ENCODE measurements around the gene POLD3.

The POLD3 gene, protein sequence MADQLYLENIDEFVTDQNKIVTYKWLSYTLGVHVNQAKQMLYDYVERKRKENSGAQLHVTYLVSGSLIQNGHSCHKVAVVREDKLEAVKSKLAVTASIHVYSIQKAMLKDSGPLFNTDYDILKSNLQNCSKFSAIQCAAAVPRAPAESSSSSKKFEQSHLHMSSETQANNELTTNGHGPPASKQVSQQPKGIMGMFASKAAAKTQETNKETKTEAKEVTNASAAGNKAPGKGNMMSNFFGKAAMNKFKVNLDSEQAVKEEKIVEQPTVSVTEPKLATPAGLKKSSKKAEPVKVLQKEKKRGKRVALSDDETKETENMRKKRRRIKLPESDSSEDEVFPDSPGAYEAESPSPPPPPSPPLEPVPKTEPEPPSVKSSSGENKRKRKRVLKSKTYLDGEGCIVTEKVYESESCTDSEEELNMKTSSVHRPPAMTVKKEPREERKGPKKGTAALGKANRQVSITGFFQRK

GRCh38 chr11:74592441-74593362, at the start of gene POLD3:
TSS of gene POLD3 (plus strand) at chr11:74592582. CDS start at chr11:74592659, 77 bp downstream.
- DNase-seq = peak; percentile 72

GRCh38 chr11:74543991-74544390, 48.4 kb upstream of the POLD3 start:
- no peak for DNase-seq

DNA sequence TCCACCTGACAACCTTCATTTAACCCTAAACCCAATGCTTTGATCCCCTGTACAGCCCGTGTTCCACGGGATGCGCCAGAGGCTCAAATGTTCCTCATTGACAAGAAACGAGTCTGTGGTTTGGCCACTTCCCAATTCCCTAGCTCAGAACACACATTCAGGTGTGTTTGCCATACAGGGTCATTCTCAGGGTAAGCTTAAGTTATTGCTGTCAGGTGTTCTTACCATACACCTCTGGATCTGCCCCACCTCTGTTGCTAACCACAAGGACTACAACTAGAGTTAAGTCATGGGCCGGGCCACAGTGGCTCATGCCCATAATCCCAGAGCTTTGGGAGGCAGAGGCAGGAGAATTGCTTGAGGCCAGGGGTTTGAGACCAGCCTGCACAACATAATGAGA, 45.6 kb upstream of the POLD3 start:
- DNase-seq = no peak

GRCh38 chr11:74550991-74551753, 41.2 kb upstream of the POLD3 start:
- DNase-seq = no peak

DNA sequence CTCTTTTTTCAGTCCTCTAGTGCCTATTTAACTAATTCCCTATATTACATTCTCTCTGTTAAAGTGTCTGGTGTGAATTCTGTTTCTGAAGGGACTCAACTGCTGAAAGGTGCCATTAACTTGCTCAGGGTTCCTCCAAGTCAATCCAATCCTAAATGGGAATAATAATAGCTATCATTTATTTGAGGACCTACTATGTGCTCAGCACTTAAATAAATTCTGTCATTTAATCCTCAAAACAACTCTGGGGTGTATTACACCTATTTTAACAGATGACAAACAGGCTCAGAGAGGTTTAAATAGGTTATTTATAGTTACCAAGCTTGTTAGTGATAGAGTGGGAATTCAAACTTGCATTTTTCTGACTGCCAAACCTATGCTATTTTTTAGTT, 40.6 kb upstream of the POLD3 start:
- no peak for DNase-seq

DNA sequence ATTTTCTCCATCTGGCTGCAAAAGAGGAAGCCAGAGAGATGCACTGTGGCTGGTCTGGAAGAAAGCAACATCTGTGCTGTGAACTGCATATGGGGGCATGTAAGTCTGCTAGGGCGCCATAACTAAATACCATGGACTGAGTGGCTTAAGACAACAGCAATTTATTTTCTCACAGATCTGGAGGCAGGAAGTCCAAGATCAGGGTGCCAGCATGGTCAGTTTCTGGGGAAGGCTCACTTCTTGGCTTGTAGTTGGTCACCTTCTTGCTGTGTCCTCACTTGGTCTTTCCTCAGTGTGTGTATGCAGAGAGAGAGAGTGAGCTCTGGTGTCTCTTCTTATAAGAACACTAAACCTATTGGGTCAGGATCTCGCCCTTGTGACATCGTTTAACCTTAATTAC, 34.9 kb upstream of the POLD3 start:
- DNase-seq = no peak

GRCh38 chr11:74559110-74559933, 33.1 kb upstream of the POLD3 start:
- DNase-seq = no peak

GRCh38 chr11:74559934-74560309, 32.5 kb upstream of the POLD3 start:
- no peak for DNase-seq

- DNase-seq = no peak
These were observed 26.0 kb upstream of the POLD3 start for GRCh38 chr11:74566146-74566960.

GRCh38 chr11:74568028-74568427, 24.4 kb upstream of the POLD3 start:
- DNase-seq = no peak

DNA sequence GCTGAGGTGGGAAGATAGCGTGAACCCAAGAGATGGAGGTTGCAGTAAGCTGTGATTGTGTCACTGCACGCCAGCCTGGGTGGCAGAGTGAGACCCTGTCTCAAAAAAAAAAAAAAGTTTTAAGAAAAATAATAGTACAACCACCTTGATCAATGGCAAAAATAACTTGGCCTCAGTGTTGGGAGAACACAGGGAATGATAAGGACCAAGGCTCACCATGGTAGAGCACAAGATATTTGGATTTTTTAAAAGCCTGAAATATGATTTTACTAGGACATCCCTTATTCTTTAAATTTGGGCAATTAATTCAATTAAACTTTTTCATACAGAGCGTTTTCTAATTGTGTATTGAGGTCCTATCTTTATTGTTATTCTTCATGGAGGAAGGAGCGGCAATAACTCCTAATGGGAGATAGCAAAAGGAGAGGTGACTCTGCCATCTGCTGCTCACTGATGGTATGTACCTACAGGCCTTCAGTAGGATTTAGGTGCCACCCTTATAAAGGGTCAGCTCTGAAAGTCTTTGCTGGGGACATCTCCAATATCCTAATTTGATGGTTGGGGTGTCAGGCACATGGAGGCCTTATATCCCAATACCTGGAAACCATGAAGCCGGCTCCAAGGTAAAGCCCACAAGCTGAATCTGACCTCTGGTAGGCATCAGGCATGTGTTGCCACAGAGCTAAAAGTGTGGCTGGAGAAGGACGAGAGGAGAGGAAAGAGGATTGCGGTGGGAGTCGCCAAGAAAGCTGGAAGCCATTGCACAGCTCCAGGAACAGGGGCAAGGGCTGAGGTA, 21.9 kb upstream of the POLD3 start:
- DNase-seq = no peak

DNA sequence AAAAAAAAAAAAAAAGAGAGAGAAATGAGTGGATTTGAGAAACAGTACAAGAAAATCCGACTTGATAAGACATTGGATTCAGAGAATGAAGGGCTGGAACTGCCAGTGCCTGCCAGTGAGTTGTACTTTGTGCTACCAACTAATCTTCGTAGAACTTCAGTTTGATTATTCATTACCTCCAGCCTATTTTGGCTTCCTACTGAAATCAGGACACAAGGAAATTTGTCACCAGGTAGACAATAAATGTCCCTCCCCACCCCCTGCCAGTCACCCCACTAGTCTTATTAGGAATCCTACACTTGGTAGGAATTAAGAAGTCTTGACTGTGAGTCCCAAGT, 21.4 kb upstream of the POLD3 start:
- DNase-seq = no peak

GRCh38 chr11:74572349-74572748, 20.0 kb upstream of the POLD3 start:
- DNase-seq = no peak

DNA sequence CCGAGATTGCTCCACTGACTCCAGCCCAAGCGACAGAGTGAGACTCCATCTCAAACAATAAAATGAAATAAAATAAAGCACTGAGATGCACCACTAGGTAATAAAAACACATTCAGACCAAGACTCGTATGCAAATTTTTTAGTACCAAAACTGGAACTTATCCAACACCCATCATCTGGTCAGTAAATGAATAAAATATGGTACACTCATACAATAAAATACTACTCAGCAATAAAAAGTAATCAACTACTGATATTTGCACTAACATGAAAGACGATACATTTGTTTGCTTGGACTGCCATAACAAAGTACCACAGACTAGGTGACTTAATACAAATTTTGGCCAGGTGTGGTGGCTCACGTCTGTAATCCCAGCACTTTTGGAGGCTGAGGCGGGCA, 17.8 kb upstream of the POLD3 start:
- DNase-seq = no peak

DNA sequence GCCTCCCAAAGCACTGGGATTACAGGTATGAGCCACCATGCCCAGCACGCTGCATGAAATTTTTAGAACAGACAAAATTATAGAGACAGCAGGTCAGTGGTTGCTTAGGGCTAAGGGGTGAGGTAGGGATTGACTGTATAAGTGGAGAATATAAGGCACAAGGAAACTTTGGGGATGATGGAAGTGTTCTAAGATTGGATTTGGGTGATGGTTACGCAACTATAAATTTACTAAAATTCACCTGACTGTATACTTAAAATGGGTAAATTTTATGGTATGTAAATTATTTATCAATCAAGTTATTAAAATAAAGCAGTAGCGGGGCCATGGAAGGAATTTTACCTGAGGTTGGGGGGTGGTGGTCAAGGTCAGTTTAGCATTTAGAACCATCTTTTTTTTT, 16.4 kb upstream of the POLD3 start:
- DNase-seq = no peak

DNA sequence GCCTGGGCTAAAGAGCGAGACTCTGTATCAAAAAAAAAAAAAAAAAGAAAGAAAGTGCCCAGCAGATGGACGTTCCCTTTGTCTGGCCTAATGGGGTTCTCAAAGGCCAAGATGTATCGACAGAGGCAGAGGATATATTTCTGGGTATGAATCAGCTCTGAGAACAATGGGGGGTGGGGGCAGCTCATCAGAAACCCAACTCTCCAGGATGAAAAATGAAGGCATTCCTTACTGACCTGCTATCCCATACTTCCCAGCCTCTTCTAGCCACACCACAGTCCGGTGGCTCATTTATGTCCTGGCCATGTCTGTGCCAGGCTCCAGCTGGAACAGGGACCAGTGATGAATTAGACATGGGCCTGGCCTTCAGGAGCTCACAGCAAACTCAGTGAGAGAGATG, 15.2 kb upstream of the POLD3 start:
- no peak for DNase-seq

DNA sequence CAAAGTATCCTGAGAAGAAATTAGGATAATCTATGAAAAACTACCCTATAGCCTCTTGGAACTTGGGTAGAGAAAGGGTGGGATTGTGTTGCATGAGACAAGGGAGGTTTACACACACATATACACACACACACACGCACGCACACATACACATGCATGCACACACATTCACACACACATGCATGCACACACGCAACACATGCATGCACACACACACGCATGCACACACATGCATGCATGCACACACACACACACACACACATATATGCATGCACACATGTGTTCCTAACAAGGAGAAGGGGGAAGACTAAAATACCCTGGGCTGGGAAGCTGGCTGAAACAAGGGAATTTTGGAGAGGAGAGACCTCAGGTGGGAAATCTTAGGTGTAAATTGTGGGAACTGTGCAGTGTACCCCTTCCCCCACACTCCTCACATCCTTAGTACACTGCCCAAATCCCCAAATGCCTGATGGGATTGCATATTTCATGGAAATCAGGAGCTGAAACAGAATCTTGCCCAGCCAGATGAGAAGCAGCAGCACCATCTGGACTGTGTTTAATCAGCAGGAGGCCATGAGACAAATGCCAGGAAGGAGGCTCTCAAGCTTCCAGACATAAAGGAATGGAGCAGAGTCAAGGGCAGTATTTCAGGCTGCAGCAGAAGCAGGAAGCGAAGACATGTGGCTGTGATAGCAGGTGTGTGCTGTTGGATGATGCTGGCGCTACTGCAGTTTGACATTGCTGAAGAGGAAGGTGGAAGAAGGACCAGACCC, 14.6 kb upstream of the POLD3 start:
- no peak for DNase-seq

- DNase-seq = no peak
These were observed 12.7 kb upstream of the POLD3 start for GRCh38 chr11:74579577-74580270.

DNA sequence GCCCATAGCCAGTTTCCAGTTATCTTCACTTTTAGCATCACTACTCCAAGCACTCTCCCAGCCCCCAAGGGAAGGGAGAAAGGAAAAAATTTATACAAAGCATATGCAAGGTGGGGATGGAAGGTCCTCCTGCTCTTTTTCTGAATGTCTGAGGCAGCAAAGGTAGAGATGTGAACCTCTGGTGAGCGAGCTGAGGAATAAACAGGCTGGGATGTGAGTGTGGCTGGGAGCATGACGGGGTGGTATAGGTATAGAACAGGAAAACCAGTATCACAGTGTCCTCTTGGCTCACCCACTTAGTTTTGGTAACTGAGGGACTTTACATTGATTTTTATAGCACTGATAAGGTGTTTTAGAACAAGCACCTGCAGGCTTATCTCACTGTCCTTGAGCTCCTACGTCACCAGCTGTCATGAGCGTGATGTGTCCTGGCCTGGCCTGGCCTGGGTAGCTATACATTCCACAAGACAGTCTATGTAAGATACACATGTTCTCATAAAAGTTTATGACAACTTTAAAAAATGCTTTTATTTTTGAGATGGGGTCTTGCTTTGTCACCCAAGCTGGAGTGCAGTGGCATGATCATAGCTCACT, 10.3 kb upstream of the POLD3 start:
- no peak for DNase-seq

Data from NCI-H2081 treated with DMSO at 0.1 percent for 48 hours (cell line).